ENCODE results near the gene SYPL2. TPM values are rescaled to one million over a fixed set of nuclear protein-coding genes. Genes with fewer than 3 reads are reported as not detected.
A peak's percentile ranks its signal among the peaks of the same experiment; 100 is the strongest.

The SYPL2 gene
- total RNA-seq, 1 experiment from 2014 or later, result 0.65 TPM

GRCh38 chr1:109479311-109479710, 13.0 kb downstream of the SYPL2 start:
- Histone ChIP-seq H3K36me3 (no peaks in the 10 kb centered on the region), H3K27me3 (0 out of 2 replicates have a peak, but pooled peaks cover 3% of the 10 kb centered on the region), H3K4me1 (no peaks in the 10 kb centered on the region), H3K9me3 (replicated peaks) (no peaks in the 10 kb centered on the region), H3K27ac (no peak overlapping the region), H3K4me3 (no peak overlapping the region)
- DNase-seq, result no peak

GRCh38 chr1:109479901-109480300, 13.6 kb downstream of the SYPL2 start:
- H3K27me3 ChIP-seq, result 0 out of 2 replicates have a peak, but pooled peaks cover 3% of the 10 kb centered on the region
- no peaks in the 10 kb centered on the region for H3K36me3 ChIP-seq
- no peak overlapping the region for H3K27ac ChIP-seq
- no peak for DNase-seq
- no peaks in the 10 kb centered on the region for H3K9me3 ChIP-seq (replicated peaks)
- H3K4me3 ChIP-seq, result no peak overlapping the region
- H3K4me1 ChIP-seq, result no peaks in the 10 kb centered on the region

- Histone ChIP-seq H3K27me3 (no peaks in the 10 kb centered on the region), H3K27ac (no peak overlapping the region)
Observed at GRCh38 chr1:109481646-109482045, 15.3 kb downstream of the SYPL2 start.

GRCh38 chr1:109482242-109482641, 15.9 kb downstream of the SYPL2 start:
- Histone ChIP-seq H3K36me3 (no peaks in the 10 kb centered on the region; the same call in 1 of the 2 replicates), H3K27ac (no peak overlapping the region), H3K4me1 (no peaks in the 10 kb centered on the region), H3K4me3 (no peak overlapping the region), H3K27me3 (no peaks in the 10 kb centered on the region), H3K9me3 (replicated peaks) (no peaks in the 10 kb centered on the region)
- DNase-seq, result no peak

More at GRCh38 chr1:109481646-109482045, 15.3 kb downstream of the SYPL2 start:
- H3K36me3 ChIP-seq, result no peaks in the 10 kb centered on the region; the same call in 1 of the 2 replicates
- no peaks in the 10 kb centered on the region for H3K9me3 ChIP-seq (replicated peaks)
- H3K4me3 ChIP-seq, result no peak overlapping the region
- DNase-seq, result no peak
- no peaks in the 10 kb centered on the region for H3K4me1 ChIP-seq

GRCh38 chr1:109482791-109483671, 16.7 kb downstream of the SYPL2 start:
- no peak overlapping the region for H3K27ac ChIP-seq
- no peaks in the 10 kb centered on the region for H3K4me1 ChIP-seq
- peak in 1 of 2 experiments; percentile 52 for DNase-seq
- no peaks in the 10 kb centered on the region for H3K9me3 ChIP-seq (replicated peaks)
- H3K36me3 ChIP-seq, result no peaks in the 10 kb centered on the region; the same call in 1 of the 2 replicates
- H3K4me3 ChIP-seq, result peak overlapping the region; percentile 94
- no peaks in the 10 kb centered on the region for H3K27me3 ChIP-seq

GRCh38 chr1:109483672-109484518, 17.5 kb downstream of the SYPL2 start, which contains the start of gene ATXN7L2:
Gene ATXN7L2, plus strand, starts transcription at chr1:109483905. Its CDS starts 49 bp downstream, at chr1:109483954.
- Histone ChIP-seq H3K27ac (peak within 1 kb of the TSS; percentile 97), H3K4me1 (no peaks in the 10 kb centered on the region), H3K27me3 (no peaks in the 10 kb centered on the region), H3K36me3 (no peaks in the 10 kb centered on the region; the same call in 1 of the 2 replicates), H3K4me3 (peak within 1 kb of the TSS; percentile 94), H3K9me3 (replicated peaks) (no peaks in the 10 kb centered on the region)
- peak; percentile 93 to 94 for DNase-seq

- Histone ChIP-seq H3K27me3 (no peaks in the 10 kb centered on the region), H3K9me3 (replicated peaks) (no peaks in the 10 kb centered on the region), H3K4me3 (peak overlapping the region; percentile 94), H3K27ac (peak overlapping the region; percentile 97), H3K36me3 (no peaks in the 10 kb centered on the region; the same call in 1 of the 2 replicates), H3K4me1 (no peaks in the 10 kb centered on the region)
- no peak for DNase-seq
Observed at GRCh38 chr1:109484519-109484975, 18.2 kb downstream of the SYPL2 start.

- Histone ChIP-seq H3K27ac (no peak overlapping the region), H3K4me1 (no peaks in the 10 kb centered on the region), H3K4me3 (peak overlapping the region; percentile 94), H3K27me3 (no peaks in the 10 kb centered on the region), H3K36me3 (no peaks in the 10 kb centered on the region; the same call in 1 of the 2 replicates), H3K9me3 (replicated peaks) (no peaks in the 10 kb centered on the region)
- DNase-seq, result no peak
Observed at GRCh38 chr1:109485001-109485400, 18.7 kb downstream of the SYPL2 start.

GRCh38 chr1:109487261-109487660, 20.9 kb downstream of the SYPL2 start:
- no peaks in the 10 kb centered on the region for H3K9me3 ChIP-seq (replicated peaks)
- H3K27me3 ChIP-seq, result no peaks in the 10 kb centered on the region
- DNase-seq, result no peak
- no peak overlapping the region for H3K4me3 ChIP-seq
- no peaks in the 10 kb centered on the region for H3K4me1 ChIP-seq
- H3K36me3 ChIP-seq, result no peaks in the 10 kb centered on the region; the same call in 1 of the 2 replicates
- no peak overlapping the region for H3K27ac ChIP-seq

GRCh38 chr1:109488201-109488600, 21.9 kb downstream of the SYPL2 start:
- H3K4me1 ChIP-seq, result no peaks in the 10 kb centered on the region; the same call in 1 of the 2 replicates
- H3K27me3 ChIP-seq, result no peaks in the 10 kb centered on the region
- H3K36me3 ChIP-seq, result no peaks in the 10 kb centered on the region; the same call in 1 of the 2 replicates
- no peaks in the 10 kb centered on the region for H3K9me3 ChIP-seq (replicated peaks)
- H3K27ac ChIP-seq, result no peak overlapping the region
- DNase-seq, result no peak
- no peak overlapping the region for H3K4me3 ChIP-seq

- DNase-seq, result no peak
- Histone ChIP-seq H3K27me3 (no peaks in the 10 kb centered on the region), H3K27ac (no peak overlapping the region), H3K4me3 (no peak overlapping the region), H3K9me3 (replicated peaks) (no peaks in the 10 kb centered on the region), H3K4me1 (peaks cover 3% of the 10 kb centered on the region; the same call in 1 of the 2 replicates), H3K36me3 (no peaks in the 10 kb centered on the region; the same call in 1 of the 2 replicates)
Observed at GRCh38 chr1:109488696-109489095, 22.4 kb downstream of the SYPL2 start.

- DNase-seq, result peak; percentile 65 to 83
- Histone ChIP-seq H3K4me1 (peaks cover 3% of the 10 kb centered on the region; the same call in 1 of the 2 replicates), H3K27me3 (no peaks in the 10 kb centered on the region), H3K9me3 (replicated peaks) (no peaks in the 10 kb centered on the region), H3K27ac (no peak overlapping the region), H3K4me3 (no peak overlapping the region), H3K36me3 (no peaks in the 10 kb centered on the region; the same call in 1 of the 2 replicates)
Observed at GRCh38 chr1:109490029-109490933, 23.9 kb downstream of the SYPL2 start.

GRCh38 chr1:109490934-109491302, 24.6 kb downstream of the SYPL2 start:
- H3K36me3 ChIP-seq, result no peaks in the 10 kb centered on the region; the same call in 1 of the 2 replicates
- H3K9me3 ChIP-seq (replicated peaks), result no peaks in the 10 kb centered on the region
- no peak for DNase-seq
- no peak overlapping the region for H3K27ac ChIP-seq
- no peaks in the 10 kb centered on the region for H3K27me3 ChIP-seq
- H3K4me3 ChIP-seq, result no peak overlapping the region
- peaks cover 3% of the 10 kb centered on the region; the same call in 1 of the 2 replicates for H3K4me1 ChIP-seq
